Measurements from ENCODE around the gene EPS15.
"Not testable (repeated sequence)": the region's sequence is repeated elsewhere in the genome, so short reads cannot be mapped to it uniquely, and the experiment has no call there.

The EPS15 gene

GRCh38 chr1:51516649-51517158 lies 2.4 kb downstream of the EPS15 start:
- DNase-seq (ENCODE audit: low read depth, low spot score), result no peak
- H3K27ac ChIP-seq, result no peak overlapping the region

- DNase-seq (ENCODE audit: low read depth, low spot score), result no peak
- no peak overlapping the region for H3K27ac ChIP-seq
These were observed 3.0 kb downstream of the EPS15 start for GRCh38 chr1:51515982-51516648.

- DNase-seq (ENCODE audit: low read depth, low spot score), result no peak
- H3K27ac ChIP-seq, result no peak overlapping the region
These were observed 3.6 kb downstream of the EPS15 start for GRCh38 chr1:51515312-51515960.

DNA sequence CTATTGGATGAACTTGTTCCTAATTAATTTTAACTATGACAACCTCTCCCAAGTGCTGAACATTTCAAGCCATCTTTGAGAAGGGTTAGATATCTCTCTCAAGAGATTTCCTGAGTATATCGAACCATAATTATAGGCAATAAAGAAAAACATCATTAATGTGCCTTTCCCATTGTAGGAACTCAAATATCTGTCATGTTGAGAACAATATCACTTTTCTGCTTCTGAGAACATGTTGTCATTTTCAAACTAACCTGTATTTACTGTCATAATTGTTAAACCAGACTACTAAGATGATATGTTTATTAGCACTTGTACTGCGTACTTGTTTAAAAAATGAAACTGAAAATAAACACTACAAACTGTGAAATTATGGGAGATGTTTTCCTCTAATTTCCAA lies 4.3 kb downstream of the EPS15 start:
- DNase-seq (ENCODE audit: low read depth, low spot score), result no peak
- no peak overlapping the region for H3K27ac ChIP-seq

GRCh38 chr1:51512606-51513005 lies 6.5 kb downstream of the EPS15 start:
- no peak for DNase-seq (ENCODE audit: low read depth, low spot score)
- no peak overlapping the region for H3K27ac ChIP-seq

DNA sequence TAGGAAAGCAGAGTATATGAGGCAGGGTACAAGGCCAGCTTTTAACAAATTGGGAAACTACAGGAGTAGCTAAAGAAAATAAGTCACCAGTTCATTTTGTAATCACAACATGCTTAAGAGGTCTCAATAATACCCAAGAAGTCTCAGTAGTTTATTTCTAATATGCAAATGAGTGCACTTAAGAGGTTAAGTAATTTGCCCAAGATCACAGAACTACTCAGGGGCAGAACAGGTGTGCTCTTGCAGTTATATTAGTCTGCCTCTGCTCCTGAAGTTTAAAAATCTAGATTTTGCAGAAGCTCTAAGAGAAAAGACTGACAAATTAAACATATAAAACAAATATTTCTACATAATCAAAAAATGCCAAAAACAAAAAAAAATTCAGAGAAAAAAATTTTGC lies 6.9 kb downstream of the EPS15 start:
- H3K27ac ChIP-seq, result no peak overlapping the region

DNA sequence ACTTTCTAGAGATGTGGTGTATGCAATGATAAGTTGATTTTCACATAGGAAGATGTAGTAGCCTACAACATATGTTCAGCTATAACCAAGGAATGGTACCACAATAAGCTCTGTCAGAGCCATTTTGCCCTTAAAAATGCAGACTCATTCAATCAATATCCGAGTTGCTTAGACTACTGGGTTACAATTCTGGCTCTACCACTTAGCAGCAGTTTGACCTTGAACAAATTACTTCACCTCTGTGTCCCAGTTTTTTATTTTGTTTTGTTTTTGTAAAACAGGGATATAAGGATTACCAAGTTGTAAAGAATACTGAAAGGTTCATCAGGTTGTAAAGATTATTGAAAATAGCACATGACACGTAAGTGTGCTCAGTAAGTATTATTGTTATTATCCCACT lies 9.3 kb downstream of the EPS15 start:
- no peak for DNase-seq (ENCODE audit: low read depth, low spot score)
- no peak overlapping the region for H3K27ac ChIP-seq

More for the DNA sequence above, 6.9 kb downstream of the EPS15 start:
- no peak for DNase-seq (ENCODE audit: low read depth, low spot score)

- H3K27ac ChIP-seq, result no peak overlapping the region
- no peak for DNase-seq (ENCODE audit: low read depth, low spot score)
These were observed 12.5 kb downstream of the EPS15 start for GRCh38 chr1:51506537-51506936.

DNA sequence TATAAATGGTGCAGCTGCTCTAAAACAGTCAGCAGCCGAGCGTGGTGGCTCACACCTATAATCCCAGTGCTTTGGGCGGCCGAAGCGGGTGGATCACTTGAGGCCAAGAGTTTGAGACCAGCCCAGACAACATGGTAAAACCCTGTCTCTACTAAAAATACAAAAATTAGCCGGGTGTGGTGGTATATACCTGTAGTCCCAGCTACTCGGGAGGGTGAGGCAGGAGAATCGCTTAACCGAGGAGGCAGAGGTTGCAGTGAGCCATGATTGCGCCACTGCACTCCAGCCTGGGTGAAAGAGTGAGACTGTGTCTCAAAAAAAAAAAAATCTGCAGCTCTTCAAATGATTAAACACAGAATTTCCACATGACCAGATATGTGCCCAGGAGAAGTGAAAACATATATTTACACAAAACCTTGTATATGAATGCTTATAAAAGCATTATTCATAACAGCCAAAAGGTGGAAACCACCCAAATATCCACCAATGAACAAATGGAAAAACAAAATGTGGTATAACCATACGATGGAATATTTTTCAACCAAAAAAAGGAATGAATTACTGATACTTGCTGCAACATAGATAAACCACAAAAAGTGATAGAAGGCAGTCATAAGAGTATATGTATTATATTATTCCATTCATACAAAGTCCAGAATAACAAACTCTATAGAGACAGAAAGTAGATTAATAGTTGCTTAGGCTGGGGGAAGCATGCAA lies 14.1 kb downstream of the EPS15 start:
- no peak for DNase-seq (ENCODE audit: low read depth, low spot score)
- H3K27ac ChIP-seq, result no peak overlapping the region

GRCh38 chr1:51501218-51501630 lies 17.8 kb downstream of the EPS15 start:
- DNase-seq (ENCODE audit: low read depth, low spot score), result not testable (repeated sequence)

DNA sequence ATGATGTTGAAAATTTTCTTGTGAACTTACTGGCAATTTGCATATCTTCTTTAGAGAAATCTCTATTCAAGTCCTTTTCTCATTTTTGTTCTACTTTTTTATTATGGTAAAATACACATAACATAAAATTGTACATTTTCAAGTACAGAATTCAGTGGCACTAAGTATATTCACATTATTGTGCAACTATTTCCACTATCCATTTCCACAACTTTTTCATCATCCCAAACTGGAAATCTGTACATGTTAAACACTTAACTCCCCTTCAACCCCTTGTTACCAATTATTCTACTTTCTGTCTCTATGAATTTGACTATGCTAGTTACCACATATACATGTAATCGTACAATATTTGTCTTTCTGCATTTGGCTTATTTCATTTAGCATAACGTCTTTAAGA lies 19.4 kb downstream of the EPS15 start:
- H3K27ac ChIP-seq, result no peak overlapping the region
- DNase-seq (ENCODE audit: low read depth, low spot score), result no peak

More at GRCh38 chr1:51501218-51501630, 17.8 kb downstream of the EPS15 start:
- H3K27ac ChIP-seq, result not testable (repeated sequence)

DNA sequence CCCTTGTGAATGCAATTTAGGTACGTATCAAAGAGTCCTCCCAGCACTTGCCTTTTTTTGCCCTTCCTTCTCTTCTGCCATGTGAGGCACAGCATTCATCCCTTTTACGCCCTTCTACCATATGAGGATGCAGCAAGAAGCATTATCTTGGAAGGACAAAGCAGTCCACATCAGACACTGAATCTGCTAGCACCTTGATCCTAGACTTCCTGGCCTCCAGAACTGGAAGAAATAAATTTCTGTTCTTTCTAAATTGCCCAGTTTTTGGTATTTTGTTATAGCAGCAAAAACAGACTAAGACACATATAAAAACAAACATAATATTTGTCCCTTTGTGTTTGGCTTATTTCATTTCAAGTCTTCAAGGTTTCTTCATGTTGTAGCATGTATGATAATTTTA lies 20.1 kb downstream of the EPS15 start:
- H3K27ac ChIP-seq, result no peak overlapping the region
- no peak for DNase-seq (ENCODE audit: low read depth, low spot score)

- no peak for DNase-seq (ENCODE audit: low read depth, low spot score)
- no peak overlapping the region for H3K27ac ChIP-seq
These were observed 21.7 kb downstream of the EPS15 start for GRCh38 chr1:51497340-51497739.

DNA sequence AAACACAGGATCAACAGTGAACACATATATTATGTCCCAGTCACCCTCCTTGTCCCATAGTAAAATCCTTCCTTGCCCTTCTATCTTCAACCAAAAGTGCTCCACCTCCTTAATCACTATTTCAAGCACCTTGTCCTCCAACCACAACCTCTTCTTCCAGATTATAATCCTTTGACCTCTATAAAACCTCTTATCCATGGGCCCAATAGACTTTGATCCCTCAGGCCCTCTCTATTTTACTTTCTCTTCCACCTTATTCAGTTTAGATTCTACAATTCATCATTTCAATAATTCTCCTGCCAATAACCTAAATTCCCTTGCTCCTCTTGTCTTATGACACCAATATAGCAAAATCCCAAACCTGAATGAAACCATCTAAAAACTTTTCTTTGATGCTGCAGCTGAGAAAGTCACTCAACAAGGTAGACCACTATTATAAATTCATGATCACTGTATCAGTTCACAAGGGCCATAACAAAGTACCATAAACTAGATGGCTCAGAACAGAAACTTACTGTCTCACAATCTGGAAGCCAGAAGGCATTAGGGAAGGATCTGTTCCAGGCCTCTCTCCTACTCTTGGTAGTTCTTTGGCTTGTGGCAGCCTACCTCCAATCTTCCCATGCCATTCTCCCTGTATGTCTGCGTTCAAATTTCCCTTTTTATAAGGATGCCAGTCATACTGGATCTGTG lies 24.8 kb downstream of the EPS15 start:
- no peak overlapping the region for H3K27ac ChIP-seq

DNA sequence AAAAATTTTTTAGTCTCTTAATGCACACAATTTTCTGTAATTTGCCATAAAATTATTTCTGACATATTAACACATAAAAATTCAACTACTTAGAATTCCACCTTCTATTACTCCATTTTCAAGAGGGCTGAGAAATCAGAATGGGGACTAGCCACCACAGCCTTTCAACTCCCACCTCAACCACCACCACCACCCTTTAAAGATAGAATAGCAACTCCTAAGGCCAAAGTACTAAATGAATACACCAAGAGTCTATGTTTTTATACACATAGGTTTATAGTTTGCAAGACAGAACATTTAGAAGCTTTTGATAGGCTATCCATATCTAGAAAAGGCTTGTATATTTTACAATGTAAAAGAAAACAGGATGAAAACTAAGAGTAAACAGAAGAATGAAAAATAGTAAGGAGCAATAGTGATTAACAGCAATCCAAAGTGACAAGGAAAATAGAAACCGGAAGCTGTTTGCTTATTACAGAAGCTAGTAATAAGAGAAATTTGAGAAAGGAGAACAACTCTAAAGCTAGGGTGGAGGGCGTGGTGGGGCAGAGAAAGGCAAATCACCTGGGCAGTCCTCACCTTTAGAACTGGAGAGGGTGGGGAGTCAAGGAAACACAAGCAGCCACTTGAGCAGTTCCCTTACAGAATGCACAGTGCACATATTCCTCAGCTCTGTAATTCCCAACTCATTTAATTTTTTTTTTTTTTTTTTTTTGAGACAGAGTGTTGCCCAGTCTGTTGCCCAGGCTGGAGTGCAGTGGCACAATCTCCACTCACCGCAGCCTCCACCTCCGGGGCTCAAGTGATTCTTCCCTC lies 27.7 kb downstream of the EPS15 start:
- H3K27ac ChIP-seq, result peak overlapping the region; percentile 12
- DNase-seq (ENCODE audit: low read depth, low spot score), result no peak

More for the DNA sequence above, 24.8 kb downstream of the EPS15 start:
- DNase-seq (ENCODE audit: low read depth, low spot score), result no peak

DNA sequence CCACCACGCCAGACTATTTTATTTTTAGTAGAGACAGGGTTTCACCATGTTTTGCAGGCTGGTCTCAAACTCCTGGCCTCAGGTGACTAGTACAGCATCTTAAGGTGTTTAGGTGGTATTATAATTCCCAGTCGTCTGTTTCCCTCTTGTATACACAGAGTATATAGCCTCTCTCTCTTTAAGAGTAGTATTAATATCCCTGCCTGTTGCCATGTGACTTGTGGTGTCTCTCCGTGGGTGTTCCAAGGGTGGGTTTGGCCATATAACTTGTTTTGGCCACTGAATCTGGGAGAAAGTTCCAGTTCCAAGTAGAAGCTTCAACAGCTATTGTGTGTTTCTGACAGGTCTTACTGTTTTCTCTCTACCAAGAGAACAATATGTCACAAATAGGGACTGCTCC lies 29.6 kb downstream of the EPS15 start:
- no peak for DNase-seq (ENCODE audit: low read depth, low spot score)
- no peak overlapping the region for H3K27ac ChIP-seq

GRCh38 chr1:51488372-51489050 lies 30.6 kb downstream of the EPS15 start:
- no peak for DNase-seq (ENCODE audit: low read depth, low spot score)
- no peak overlapping the region for H3K27ac ChIP-seq

GRCh38 chr1:51487628-51488027 lies 31.4 kb downstream of the EPS15 start:
- H3K27ac ChIP-seq, result no peak overlapping the region
- DNase-seq (ENCODE audit: low read depth, low spot score), result no peak

GRCh38 chr1:51484591-51484990 lies 34.5 kb downstream of the EPS15 start:
- no peak overlapping the region for H3K27ac ChIP-seq
- DNase-seq (ENCODE audit: low read depth, low spot score), result peak; percentile 14
